HG03342 (cell line): ENCODE data around the gene NT5C1A.

Experiments
- ATAC-seq: cut with Tn5 transposase; IDR thresholded peaks from one replicate; pipeline ENCODE4 v1.9.1; 2021; ENCODE audit warnings: mild to moderate bottlenecking, moderate library complexity; ENCODE audit not compliant: unreplicated experiment

NT5C1A gene

GRCh38 chr1:39639305-39640130, 32.4 kb downstream of the NT5C1A start, which contains the start of gene HEYL:
Gene HEYL (minus strand): TSS chr1:39639643. CDS start chr1:39639625, 18 bp downstream.
- no peak for ATAC-seq

GRCh38 chr1:39638965-39639304, 33.0 kb downstream of the NT5C1A start:
- ATAC-seq = no peak

- ATAC-seq = no peak
Observed at GRCh38 chr1:39637361-39637760, 34.5 kb downstream of the NT5C1A start.

- ATAC-seq = no peak
Observed at GRCh38 chr1:39635871-39636210, 36.1 kb downstream of the NT5C1A start.

- ATAC-seq = no peak
Observed at GRCh38 chr1:39635205-39635870, 36.6 kb downstream of the NT5C1A start.

GRCh38 chr1:39633422-39633821, 38.5 kb downstream of the NT5C1A start:
- no peak for ATAC-seq

- no peak for ATAC-seq
Observed at GRCh38 chr1:39632682-39633417, 39.1 kb downstream of the NT5C1A start.

GRCh38 chr1:39632323-39632681, 39.6 kb downstream of the NT5C1A start:
- ATAC-seq = no peak

GRCh38 chr1:39631361-39632322, 40.3 kb downstream of the NT5C1A start:
- no peak for ATAC-seq

- no peak for ATAC-seq
Observed at GRCh38 chr1:39628807-39629350, 43.0 kb downstream of the NT5C1A start.

- ATAC-seq = no peak
Observed at GRCh38 chr1:39626646-39627045, 45.3 kb downstream of the NT5C1A start.

GRCh38 chr1:39625462-39626273, 46.2 kb downstream of the NT5C1A start:
- no peak for ATAC-seq

GRCh38 chr1:39625009-39625408, 46.9 kb downstream of the NT5C1A start:
- ATAC-seq = no peak

GRCh38 chr1:39623053-39623452, 48.9 kb downstream of the NT5C1A start:
- no peak for ATAC-seq

GRCh38 chr1:39622427-39622826, 49.5 kb downstream of the NT5C1A start:
- ATAC-seq = no peak

- ATAC-seq = no peak
Observed at GRCh38 chr1:39620659-39621165, 51.2 kb downstream of the NT5C1A start.

- no peak for ATAC-seq
Observed at GRCh38 chr1:39617488-39618049, 54.3 kb downstream of the NT5C1A start.

GRCh38 chr1:39615086-39615673, 56.7 kb downstream of the NT5C1A start:
- ATAC-seq = no peak

GRCh38 chr1:39614488-39614887, 57.4 kb downstream of the NT5C1A start:
- ATAC-seq = no peak
